IMR-90 (cell line): ENCODE measurements around the gene CHD3. TPM values are rescaled to one million over a fixed set of nuclear protein-coding genes. Genes with fewer than 3 reads are reported as not detected.

Source experiments
- ATAC-seq: fragments of 200-7000 bp; cut with Tn5 transposase; 2 replicates; pipeline ENCODE4 v1.9.1; 2020; ENCODE audit warnings: low read depth, mild to moderate bottlenecking, moderate library complexity
- BruUV-seq: library from RNA; stranded (reverse); fragments of 400-500 nt; replicated peaks from 2 replicates; lab custom pipeline; 2021; lab: Mats Ljungman, UMichigan
- CTCF ChIA-PET: fragments of 300-600 bp; formaldehyde crosslinking; extraction: SDS; loops from one replicate; lab custom pipeline; 2021; ENCODE audit warnings: antibody characterized with exemption; lab: Yijun Ruan, JAX
- POLR2A ChIA-PET: fragments of 300-600 bp; sonication (Branson Sonifier 250); formaldehyde crosslinking; loops from one replicate; lab custom pipeline; 2022; ENCODE audit warnings: antibody characterized with exemption; ENCODE audit not compliant: unreplicated experiment; lab: Charles Lee
- DNase-seq: peaks from one replicate; pipeline ENCODE4 v3.0.0; 2013
- H2AFZ ChIP-seq: replicated peaks from 2 replicates; pipeline ENCODE3; 2013; ENCODE audit warnings: low read length, mild to moderate bottlenecking; ENCODE audit not compliant: poor library complexity
- H2AK5ac ChIP-seq: 2 replicates; pipeline ENCODE4 v1.6.1; 2013; ENCODE audit warnings: low read depth, low read length, inconsistent platforms
- H2AK9ac ChIP-seq: replicated peaks from 2 replicates; pipeline ENCODE3; 2013; ENCODE audit warnings: mild to moderate bottlenecking, low read depth, low read length, moderate library complexity; ENCODE audit not compliant: poor library complexity
- H2BK120ac ChIP-seq: 2 replicates; pipeline ENCODE4 v1.6.1; 2013; ENCODE audit warnings: low read depth, low read length, inconsistent platforms
- H2BK15ac ChIP-seq: 3 replicates; pipeline ENCODE4 v1.6.1; 2013; ENCODE audit warnings: low read depth, low read length, inconsistent platforms
- H2BK20ac ChIP-seq: 2 replicates; pipeline ENCODE4 v1.6.1; 2013; ENCODE audit warnings: low read depth, mild to moderate bottlenecking, inconsistent platforms, low read length, moderate library complexity
- H2BK5ac ChIP-seq: 2 replicates; pipeline ENCODE4 v1.6.1; 2013; ENCODE audit warnings: mild to moderate bottlenecking, low read depth, low read length, inconsistent platforms; ENCODE audit not compliant: poor library complexity, severe bottlenecking
- H3K14ac ChIP-seq: replicated peaks from 2 replicates; pipeline ENCODE4 v1.6.1; 2013; ENCODE audit warnings: low read depth, low read length, inconsistent platforms
- H3K18ac ChIP-seq: 2 replicates; pipeline ENCODE4 v1.6.1; 2013; ENCODE audit warnings: low read depth, low read length, control low read depth
- H3K23ac ChIP-seq: 2 replicates; pipeline ENCODE4 v1.6.1; 2013; ENCODE audit warnings: low read depth, low read length, inconsistent platforms
- H3K27ac ChIP-seq: 2 replicates; pipeline ENCODE4 v1.5.1; 2013; ENCODE audit warnings: mild to moderate bottlenecking, control low read depth, low read length; ENCODE audit not compliant: insufficient read depth
- H3K27me3 ChIP-seq: 2 replicates; pipeline ENCODE4 v1.6.1; 2013; ENCODE audit warnings: low read length; ENCODE audit not compliant: control insufficient read depth, insufficient read depth
- H3K36me3 ChIP-seq: 2 replicates; pipeline ENCODE4 v1.6.1; 2013; ENCODE audit warnings: low read length, mixed read lengths; ENCODE audit not compliant: control insufficient read depth, insufficient read depth
- H3K4ac ChIP-seq: 2 replicates; pipeline ENCODE4 v1.6.1; 2013; ENCODE audit warnings: low read depth, low read length, inconsistent platforms
- H3K4me1 ChIP-seq: 2 replicates; pipeline ENCODE4 v1.6.1; 2013; ENCODE audit warnings: low read length, mixed read lengths; ENCODE audit not compliant: control insufficient read depth, insufficient read depth
- H3K4me2 ChIP-seq: 2 replicates; pipeline ENCODE4 v1.6.1; 2013; ENCODE audit warnings: low read depth, mild to moderate bottlenecking, control low read depth, low read length, moderate library complexity
- H3K4me3 ChIP-seq: 2 replicates; pipeline ENCODE4 v1.5.1; 2013; ENCODE audit warnings: low read depth, mild to moderate bottlenecking, control low read depth, low read length, moderate library complexity; ENCODE audit not compliant: insufficient read depth
- H3K56ac ChIP-seq: 2 replicates; pipeline ENCODE4 v1.6.1; 2013; ENCODE audit warnings: low read length, inconsistent platforms; ENCODE audit not compliant: insufficient read depth; ENCODE audit errors: extremely low read depth
- H3K79me1 ChIP-seq, 2 experiments: 2 replicates each; pipeline ENCODE4 v1.6.1; 2013; ENCODE audit warnings: low read length in 2 of 2, inconsistent platforms in 1 of 2, low read depth in 1 of 2
- H3K9ac ChIP-seq: 2 replicates; pipeline ENCODE4 v1.6.1; 2013; ENCODE audit warnings: low read depth, low read length, control low read depth
- H3K9me1 ChIP-seq: 2 replicates; pipeline ENCODE4 v1.6.1; 2013; ENCODE audit warnings: low read length, inconsistent platforms; ENCODE audit not compliant: insufficient read depth
- H3K9me3 ChIP-seq: 2 replicates; pipeline ENCODE4 v1.6.1; 2013; ENCODE audit warnings: low read length; ENCODE audit not compliant: control insufficient read depth, insufficient read depth
- H4K20me1 ChIP-seq: 2 replicates; pipeline ENCODE4 v1.6.1; 2013; ENCODE audit warnings: low read length, inconsistent platforms; ENCODE audit not compliant: insufficient read depth
- H4K5ac ChIP-seq: 2 replicates; pipeline ENCODE4 v1.6.1; 2013; ENCODE audit warnings: mild to moderate bottlenecking, low read depth, low read length, control low read depth
- H4K8ac ChIP-seq, 2 experiments: 2 replicates each; pipeline ENCODE4 v1.6.1; 2013; ENCODE audit warnings: low read depth in 2 of 2, low read length in 2 of 2, control low read depth in 1 of 2, inconsistent platforms in 1 of 2
- H4K91ac ChIP-seq: 2 replicates; pipeline ENCODE4 v1.6.1; 2013; ENCODE audit warnings: low read depth, low read length, inconsistent platforms; ENCODE audit not compliant: insufficient read depth
- BHLHE40 ChIP-seq: fragments of 150-350 bp; IDR thresholded peaks from 2 replicates; pipeline ENCODE4 v1.6.1; 2016; ENCODE audit warnings: mild to moderate bottlenecking, low read depth, low read length
- CEBPB ChIP-seq: IDR thresholded peaks from 2 replicates; pipeline ENCODE4 v1.6.1; 2012; ENCODE audit warnings: low read depth, low read length, improper control_type of control experiment
- ELK1 ChIP-seq: fragments of 150-350 bp; IDR thresholded peaks from 2 replicates; pipeline ENCODE4 v1.6.1; 2016; ENCODE audit warnings: low read depth, mild to moderate bottlenecking, low read length, moderate library complexity, borderline replicate concordance
- MAFK ChIP-seq: IDR thresholded peaks from 2 replicates; pipeline ENCODE4 v1.6.1; 2012; ENCODE audit warnings: low read depth, low read length, improper control_type of control experiment
- MAZ ChIP-seq: IDR thresholded peaks from 2 replicates; pipeline ENCODE4 v1.6.1; 2012; ENCODE audit warnings: low read depth, mild to moderate bottlenecking, low read length, improper control_type of control experiment, moderate library complexity, borderline replicate concordance
- MXI1 ChIP-seq: IDR thresholded peaks from 2 replicates; pipeline ENCODE4 v1.6.1; 2012; ENCODE audit warnings: low read depth, mild to moderate bottlenecking, low read length, moderate library complexity, borderline replicate concordance
- RAD21 ChIP-seq: IDR thresholded peaks from 2 replicates; pipeline ENCODE4 v1.6.1; 2012; ENCODE audit warnings: low read length, improper control_type of control experiment
- RCOR1 ChIP-seq: IDR thresholded peaks from 2 replicates; pipeline ENCODE4 v1.6.1; 2012; ENCODE audit warnings: mild to moderate bottlenecking, low read length, improper control_type of control experiment; ENCODE audit not compliant: insufficient replicate concordance
- RFX5 ChIP-seq: IDR thresholded peaks from 2 replicates; pipeline ENCODE4 v1.8.0; 2012; ENCODE audit warnings: low read depth, mild to moderate bottlenecking, low read length, moderate library complexity
- SMC3 ChIP-seq: fragments of 150-350 bp; IDR thresholded peaks from 2 replicates; pipeline ENCODE4 v1.6.1; 2016; ENCODE audit warnings: low read depth, mild to moderate bottlenecking, antibody characterized with exemption, low read length, moderate library complexity
- WGBS, 2 experiments: methylation state at CpG; one replicate each; pipeline versions ENCODE4 v1.1.5 to v1.1.7; 2013; ENCODE audit warnings: missing lambda C conversion rate in 2 of 2; ENCODE audit not compliant: insufficient read length in 1 of 2; ENCODE audit errors: extremely low coverage in 2 of 2; 5-methylcytosine and 5-hydroxymethylcytosine counted together
- dilution Hi-C: fragments of 300-500 bp; cut with HindIII; formaldehyde crosslinking; loops from one replicate; pipeline ENCODE4 v1.14.3; 2018; ENCODE audit warnings: low sequenced_read_pairs; ENCODE audit not compliant: unreplicated experiment
- in situ Hi-C: fragments of 300-500 bp; cut with MboI; formaldehyde crosslinking; loops from 3 replicates; pipeline ENCODE4 v1.14.3; 2019; ENCODE audit warnings: low sequenced_read_pairs, inconsistent platforms, mixed read lengths
- intact Hi-C: fragments of 100-400 bp; cut with micrococcal nuclease; formaldehyde crosslinking; loops from 2 replicates; pipeline ENCODE4 v1.10.0; 2022
- polyA plus RNA-seq, 3 experiments: library from polyadenylated mRNA; depleted of rRNA; stranded (reverse); fragments of >200 nt; gene quantifications; 2 replicates each; pipeline ENCODE4 v1.2.3, GENCODE V29; 2012; ENCODE audit warnings: low replicate concordance in 1 of 3
- total RNA-seq: library from RNA; depleted of rRNA; stranded (reverse); fragments of >200 nt; gene quantifications from 2 replicates; pipeline ENCODE4 v1.2.3, GENCODE V29; 2012
- TF ChIP-seq, protein P1 (sequence below): conservative IDR thresholded peaks from 2 replicates; pipeline ENCODE4 v1.5.1; 2012; ENCODE audit warnings: mild to moderate bottlenecking, low read depth, low read length, improper control_type of control experiment
- TF ChIP-seq, protein P2 (sequence below): fragments of 150-350 bp; IDR thresholded peaks from 2 replicates; pipeline ENCODE4 v1.6.1; 2017; ENCODE audit warnings: mild to moderate bottlenecking, antibody characterized with exemption, low read length, low read depth

The CHD3 gene
- total and polyA plus RNA-seq, 2 of the 4 experiments (the other 2 are of a cell fraction) = 65.4 to 78.1 TPM

GRCh38 chr17:7844292-7845154 lies 44.1 kb upstream of the CHD3 start:
- Histone ChIP-seq H3K4ac (peak overlapping the region; percentile 89), H2AK9ac (peak overlapping the region; percentile 48), H2AFZ (peak overlapping the region; percentile 81), H3K4me3 (peak overlapping the region; percentile 71), H3K18ac (no peak overlapping the region), H3K9ac (peak overlapping the region; percentile 67), H2BK120ac (peak overlapping the region; percentile 68; the same call in 1 of the 2 replicates), H3K79me1 (peaks cover 14 to 60% of the 10 kb centered on the region in 2 experiments), H3K36me3 (peaks cover 38% of the 10 kb centered on the region), H2BK15ac (peak overlapping the region; percentile 44; the same call in 1 of the 3 replicates), H3K14ac (peak overlapping the region; percentile 64), H4K5ac (no peak overlapping the region), H3K27me3 (no peaks in the 10 kb centered on the region), H2AK5ac (peak overlapping the region; percentile 84), H3K4me2 (peak overlapping the region; percentile 79), H3K23ac (peak overlapping the region; percentile 58; the same call in 1 of the 2 replicates), H4K91ac (peak overlapping the region; percentile 42; the same call in 1 of the 2 replicates), H2BK20ac (peak overlapping the region; percentile 9; the same call in 1 of the 2 replicates), H4K20me1 (peaks cover 68% of the 10 kb centered on the region), H3K56ac (peak overlapping the region; percentile 70), H3K9me1 (no peaks in the 10 kb centered on the region; the same call in 1 of the 2 replicates), H3K9me3 (no peaks in the 10 kb centered on the region), H3K27ac (peak overlapping the region; percentile 72), H4K8ac (peak overlapping the region; percentile 54 to 77; a peak in 3 of 4 replicates), H2BK5ac (peak overlapping the region; percentile 97), H3K4me1 (peaks cover 13% of the 10 kb centered on the region)
- WGBS, 2 experiments = 0% methylated on average over 21 of the region's 71 CpGs; no CpG with 5 or more reads in 1 of the 2 experiments
- in situ Hi-C loops = no loop called here
- ChIA-PET POLR2A (no interaction called here), CTCF (interaction anchor here (0.7 to 0.8 kb wide), 2 partner anchors 9 to 13 kb away, joined by 3 to 4 read pairs; partner anchors contain the start of gene NAA38)
- DNase-seq = peak; percentile 94
- dilution Hi-C loops = no loop called here
- BruUV-seq = no TSS peak
- intact Hi-C loops = loop anchor here (1.0 to 5.0 kb wide), 3 partner anchors 8 to 272 kb away; no protein-coding TSS in a partner anchor
- peak; percentile 70 for ATAC-seq
- TF ChIP-seq RCOR1 (no peak), RAD21 (no peak), MAFK (no peak), ELK1 (no peak), CEBPB (no peak), MAZ (peak; percentile 60), BHLHE40 (no peak), MXI1 (peak; percentile 52; the same call in 1 of the 2 replicates), SMC3 (no peak), RFX5 (peak; percentile 79)
- TF ChIP-seq, protein P1, sequence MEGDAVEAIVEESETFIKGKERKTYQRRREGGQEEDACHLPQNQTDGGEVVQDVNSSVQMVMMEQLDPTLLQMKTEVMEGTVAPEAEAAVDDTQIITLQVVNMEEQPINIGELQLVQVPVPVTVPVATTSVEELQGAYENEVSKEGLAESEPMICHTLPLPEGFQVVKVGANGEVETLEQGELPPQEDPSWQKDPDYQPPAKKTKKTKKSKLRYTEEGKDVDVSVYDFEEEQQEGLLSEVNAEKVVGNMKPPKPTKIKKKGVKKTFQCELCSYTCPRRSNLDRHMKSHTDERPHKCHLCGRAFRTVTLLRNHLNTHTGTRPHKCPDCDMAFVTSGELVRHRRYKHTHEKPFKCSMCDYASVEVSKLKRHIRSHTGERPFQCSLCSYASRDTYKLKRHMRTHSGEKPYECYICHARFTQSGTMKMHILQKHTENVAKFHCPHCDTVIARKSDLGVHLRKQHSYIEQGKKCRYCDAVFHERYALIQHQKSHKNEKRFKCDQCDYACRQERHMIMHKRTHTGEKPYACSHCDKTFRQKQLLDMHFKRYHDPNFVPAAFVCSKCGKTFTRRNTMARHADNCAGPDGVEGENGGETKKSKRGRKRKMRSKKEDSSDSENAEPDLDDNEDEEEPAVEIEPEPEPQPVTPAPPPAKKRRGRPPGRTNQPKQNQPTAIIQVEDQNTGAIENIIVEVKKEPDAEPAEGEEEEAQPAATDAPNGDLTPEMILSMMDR = no peak
- TF ChIP-seq, protein P2, sequence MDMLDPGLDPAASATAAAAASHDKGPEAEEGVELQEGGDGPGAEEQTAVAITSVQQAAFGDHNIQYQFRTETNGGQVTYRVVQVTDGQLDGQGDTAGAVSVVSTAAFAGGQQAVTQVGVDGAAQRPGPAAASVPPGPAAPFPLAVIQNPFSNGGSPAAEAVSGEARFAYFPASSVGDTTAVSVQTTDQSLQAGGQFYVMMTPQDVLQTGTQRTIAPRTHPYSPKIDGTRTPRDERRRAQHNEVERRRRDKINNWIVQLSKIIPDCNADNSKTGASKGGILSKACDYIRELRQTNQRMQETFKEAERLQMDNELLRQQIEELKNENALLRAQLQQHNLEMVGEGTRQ = peak; percentile 14; the same call in 1 of the 2 replicates
